K562 (cell line): ENCODE results near the gene SERTAD2. TPM values are rescaled to one million over a fixed set of nuclear protein-coding genes. Genes with fewer than 3 reads are reported as not detected.
A peak's percentile ranks its signal among the peaks of the same experiment; 100 is the strongest.

Experiments
- BRF2 ChIP-seq: IDR thresholded peaks from 3 replicates; pipeline ENCODE4 v1.6.1; 2011; ENCODE audit warnings: borderline replicate concordance, mild to moderate bottlenecking; ENCODE audit not compliant: insufficient read length, insufficient read depth
- FOXJ3 ChIP-seq: sonication (generic); formaldehyde crosslinking; IDR thresholded peaks from 2 replicates; pipeline ENCODE4 v1.4.0; 2020; ENCODE audit warnings: mild to moderate bottlenecking, missing genetic modification reagents
- HDAC2 ChIP-seq: fragments of 450-650 bp; IDR thresholded peaks from 2 replicates; pipeline ENCODE4 v1.6.1; 2016; ENCODE audit warnings: mild to moderate bottlenecking
- HDAC3 ChIP-seq: fragments of 450-650 bp; IDR thresholded peaks from 2 replicates; pipeline ENCODE4 v1.6.1; 2018; ENCODE audit warnings: borderline replicate concordance, mild to moderate bottlenecking, moderate library complexity; ENCODE audit not compliant: partially characterized antibody
- MXI1 ChIP-seq: IDR thresholded peaks from 2 replicates; pipeline ENCODE4 v1.6.1; 2011; ENCODE audit warnings: low read depth, mild to moderate bottlenecking, improper control_type of control experiment, low read length
- PRDM10 ChIP-seq: fragments of 450-650 bp; IDR thresholded peaks from 2 replicates; pipeline ENCODE4 v1.6.1; 2018; ENCODE audit not compliant: partially characterized antibody
- RBFOX2 ChIP-seq: fragments of 200-400 bp; formaldehyde crosslinking; IDR thresholded peaks from 2 replicates; pipeline ENCODE4 v1.6.1; 2017; ENCODE audit warnings: low read depth, mild to moderate bottlenecking, low read length, moderate library complexity
- YY1 ChIP-seq, 3 experiments: IDR thresholded peaks; 2 replicates each; pipeline ENCODE4 v1.6.1; 2011; ENCODE audit warnings: low read length in 2 of 3, mild to moderate bottlenecking in 2 of 3, moderate library complexity in 2 of 3, borderline replicate concordance in 1 of 3, control low read depth in 1 of 3, low read depth in 1 of 3; ENCODE audit not compliant: insufficient read depth in 3 of 3, insufficient replicate concordance in 2 of 3, control insufficient read depth in 1 of 3, insufficient read length in 1 of 3; ENCODE audit errors: extremely low read depth in 1 of 3
- polyA plus RNA-seq, 8 experiments: library from polyadenylated mRNA; depleted of rRNA in 4 of 8; stranded (reverse) in 5 of 8; unstranded in 3 of 8; fragments of >200 nt; fragmentation: Nextera tagmentation in 2 of 8; fragmentation: Illumina TruSeq in 1 of 8; extraction: Ambion mirVana in 2 of 8; extraction: Trizol in 1 of 8; gene quantifications; 2 replicates each; pipeline versions ENCODE4 v1.2.1 to v1.2.3, GENCODE V29; 2011 to 2014; ENCODE audit warnings: inconsistent platforms in 1 of 8, missing spikeins in 1 of 8
- total RNA-seq, 7 experiments: library from RNA; depleted of rRNA in 6 of 7; stranded (reverse); fragments of >200 nt in 6 of 7; fragmentation: Illumina TruSeq in 2 of 7; extraction: Trizol in 2 of 7; gene quantifications; 2 replicates each; pipeline versions ENCODE4 v1.2.1 to v1.2.3, GENCODE V29; 2011 to 2021; ENCODE audit warnings: low replicate concordance in 1 of 7

The SERTAD2 gene
- total and polyA plus RNA-seq, 9 of the 15 experiments (the other 6 are each of a cell fraction or from before 2014, with no cell fraction given), result 3.0 to 12.5 (median 6.1) TPM

GRCh38 chr2:64627860-64628841, 25.6 kb downstream of the SERTAD2 start (continued):
- TF ChIP-seq RBFOX2 (no peak), PRDM10 (no peak), HDAC2 (0 out of 2 replicates have a peak, but pooled peaks have one; percentile 51), YY1 (IDR thresholded peaks at IDR 0.05; ENCODE audit: borderline replicate concordance in 1 of 3, control insufficient read depth in 1 of 3, extremely low read depth in 1 of 3, insufficient read depth in 3 of 3, insufficient read length in 1 of 3, insufficient replicate concordance in 2 of 3, low read depth in 1 of 3, low read length in 2 of 3) (no peak), MXI1 (no peak), FOXJ3 (CRISPR knock-in tag) (no peak), BRF2 (no peak), HDAC3 (no peak)
